ENCODE results near the gene NOD2. TPM values are rescaled to one million over a fixed set of nuclear protein-coding genes. Genes with fewer than 3 reads are reported as not detected.

NOD2 gene
- total RNA-seq, 1 experiment from 2014 or later, result not detected

- Histone ChIP-seq H3K9ac (ENCODE audit: low read length) (peak overlapping the region; percentile 55), H2AFZ (ENCODE audit: low read length) (0 out of 2 replicates have a peak overlapping the region, but pooled peaks have one; percentile 48), H3K4me3 (ENCODE audit: low read length) (peak overlapping the region; percentile 59; the same call in 1 of the 2 replicates), H3K9me3 (ENCODE audit: low read length) (no peaks in the 10 kb centered on the region), H3K27me3 (ENCODE audit: low read length) (no peaks in the 10 kb centered on the region), H3K9me2 (replicated peaks; ENCODE audit: insufficient read depth, low read length) (no peaks in the 10 kb centered on the region), H3K4me2 (ENCODE audit: low read depth, low read length, poor library complexity, severe bottlenecking) (peak overlapping the region; percentile 66), H4K20me1 (ENCODE audit: insufficient read depth, low read depth, low read length) (no peaks in the 10 kb centered on the region), H3K27ac (ENCODE audit: low read length) (no peak overlapping the region), H3K36me3 (ENCODE audit: insufficient read depth, low read length) (no peaks in the 10 kb centered on the region), H3K79me2 (ENCODE audit: low read length) (no peaks in the 10 kb centered on the region), H3K4me1 (ENCODE audit: low read length) (peaks cover 3% of the 10 kb centered on the region; the same call in 1 of the 2 replicates)
- DNase-seq, result no peak
Observed at GRCh38 chr16:50697881-50698767, 4.7 kb downstream of the NOD2 start.

DNA sequence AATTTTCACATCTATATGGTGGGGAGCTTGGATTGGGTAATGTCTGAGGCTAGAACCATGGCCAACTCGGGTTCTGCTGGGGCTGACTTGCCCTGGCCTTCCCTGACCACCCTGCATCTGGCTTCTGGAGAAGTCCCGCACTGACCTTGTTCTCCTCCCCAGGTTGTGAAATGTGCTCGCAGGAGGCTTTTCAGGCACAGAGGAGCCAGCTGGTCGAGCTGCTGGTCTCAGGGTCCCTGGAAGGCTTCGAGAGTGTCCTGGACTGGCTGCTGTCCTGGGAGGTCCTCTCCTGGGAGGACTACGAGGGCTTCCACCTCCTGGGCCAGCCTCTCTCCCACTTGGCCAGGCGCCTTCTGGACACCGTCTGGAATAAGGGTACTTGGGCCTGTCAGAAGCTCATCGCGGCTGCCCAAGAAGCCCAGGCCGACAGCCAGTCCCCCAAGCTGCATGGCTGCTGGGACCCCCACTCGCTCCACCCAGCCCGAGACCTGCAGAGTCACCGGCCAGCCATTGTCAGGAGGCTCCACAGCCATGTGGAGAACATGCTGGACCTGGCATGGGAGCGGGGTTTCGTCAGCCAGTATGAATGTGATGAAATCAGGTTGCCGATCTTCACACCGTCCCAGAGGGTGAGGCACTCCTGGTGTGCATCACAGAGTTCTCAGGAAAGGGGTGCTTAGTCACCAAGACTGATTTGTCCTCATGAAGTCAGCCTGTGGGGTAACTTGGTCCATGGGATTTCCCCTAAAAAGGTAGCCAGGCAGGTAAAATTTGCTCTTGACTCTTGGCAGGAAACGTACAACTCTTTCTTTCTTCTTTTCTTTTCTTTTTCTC is 6.1 kb downstream of the NOD2 start:
- Histone ChIP-seq H3K27me3 (ENCODE audit: low read length) (no peaks in the 10 kb centered on the region), H3K9me2 (replicated peaks; ENCODE audit: insufficient read depth, low read length) (no peaks in the 10 kb centered on the region), H3K36me3 (ENCODE audit: insufficient read depth, low read length) (no peaks in the 10 kb centered on the region), H4K20me1 (ENCODE audit: insufficient read depth, low read depth, low read length) (no peaks in the 10 kb centered on the region), H3K9ac (ENCODE audit: low read length) (no peak overlapping the region), H2AFZ (ENCODE audit: low read length) (no peak overlapping the region), H3K79me2 (ENCODE audit: low read length) (no peaks in the 10 kb centered on the region), H3K9me3 (ENCODE audit: low read length) (peaks cover 7% of the 10 kb centered on the region), H3K27ac (ENCODE audit: low read length) (no peak overlapping the region), H3K4me2 (ENCODE audit: low read depth, low read length, poor library complexity, severe bottlenecking) (no peak overlapping the region), H3K4me3 (ENCODE audit: low read length) (no peak overlapping the region), H3K4me1 (ENCODE audit: low read length) (peaks cover 3% of the 10 kb centered on the region; the same call in 1 of the 2 replicates)
- DNase-seq, result no peak

GRCh38 chr16:50702725-50703124 is 9.3 kb downstream of the NOD2 start:
- no peaks in the 10 kb centered on the region for H3K27me3 ChIP-seq (ENCODE audit: low read length)
- peaks cover 3% of the 10 kb centered on the region; the same call in 1 of the 2 replicates for H3K4me1 ChIP-seq (ENCODE audit: low read length)
- DNase-seq, result no peak
- no peaks in the 10 kb centered on the region for H3K36me3 ChIP-seq (ENCODE audit: insufficient read depth, low read length)
- no peak overlapping the region for H3K4me3 ChIP-seq (ENCODE audit: low read length)
- no peaks in the 10 kb centered on the region for H3K79me2 ChIP-seq (ENCODE audit: low read length)
- H4K20me1 ChIP-seq (ENCODE audit: insufficient read depth, low read depth, low read length), result no peaks in the 10 kb centered on the region
- H2AFZ ChIP-seq (ENCODE audit: low read length), result no peak overlapping the region
- no peaks in the 10 kb centered on the region for H3K9me2 ChIP-seq (replicated peaks; ENCODE audit: insufficient read depth, low read length)
- H3K4me2 ChIP-seq (ENCODE audit: low read depth, low read length, poor library complexity, severe bottlenecking), result no peak overlapping the region
- H3K9ac ChIP-seq (ENCODE audit: low read length), result no peak overlapping the region
- H3K9me3 ChIP-seq (ENCODE audit: low read length), result peaks cover 7% of the 10 kb centered on the region
- no peak overlapping the region for H3K27ac ChIP-seq (ENCODE audit: low read length)

- no peaks in the 10 kb centered on the region for H3K36me3 ChIP-seq (ENCODE audit: insufficient read depth, low read length)
- H3K4me3 ChIP-seq (ENCODE audit: low read length), result no peak overlapping the region
- H3K27ac ChIP-seq (ENCODE audit: low read length), result no peak overlapping the region
- H3K4me2 ChIP-seq (ENCODE audit: low read depth, low read length, poor library complexity, severe bottlenecking), result no peak overlapping the region
- H2AFZ ChIP-seq (ENCODE audit: low read length), result no peak overlapping the region
- H3K9me2 ChIP-seq (replicated peaks; ENCODE audit: insufficient read depth, low read length), result no peaks in the 10 kb centered on the region
- H3K4me1 ChIP-seq (ENCODE audit: low read length), result peaks cover 3% of the 10 kb centered on the region
- no peak overlapping the region for H3K9ac ChIP-seq (ENCODE audit: low read length)
- H3K9me3 ChIP-seq (ENCODE audit: low read length), result peaks cover 7% of the 10 kb centered on the region
- H3K27me3 ChIP-seq (ENCODE audit: low read length), result no peaks in the 10 kb centered on the region
- no peaks in the 10 kb centered on the region for H3K79me2 ChIP-seq (ENCODE audit: low read length)
- H4K20me1 ChIP-seq (ENCODE audit: insufficient read depth, low read depth, low read length), result no peaks in the 10 kb centered on the region
- no peak for DNase-seq
Observed at GRCh38 chr16:50704245-50704644, 10.8 kb downstream of the NOD2 start.

DNA sequence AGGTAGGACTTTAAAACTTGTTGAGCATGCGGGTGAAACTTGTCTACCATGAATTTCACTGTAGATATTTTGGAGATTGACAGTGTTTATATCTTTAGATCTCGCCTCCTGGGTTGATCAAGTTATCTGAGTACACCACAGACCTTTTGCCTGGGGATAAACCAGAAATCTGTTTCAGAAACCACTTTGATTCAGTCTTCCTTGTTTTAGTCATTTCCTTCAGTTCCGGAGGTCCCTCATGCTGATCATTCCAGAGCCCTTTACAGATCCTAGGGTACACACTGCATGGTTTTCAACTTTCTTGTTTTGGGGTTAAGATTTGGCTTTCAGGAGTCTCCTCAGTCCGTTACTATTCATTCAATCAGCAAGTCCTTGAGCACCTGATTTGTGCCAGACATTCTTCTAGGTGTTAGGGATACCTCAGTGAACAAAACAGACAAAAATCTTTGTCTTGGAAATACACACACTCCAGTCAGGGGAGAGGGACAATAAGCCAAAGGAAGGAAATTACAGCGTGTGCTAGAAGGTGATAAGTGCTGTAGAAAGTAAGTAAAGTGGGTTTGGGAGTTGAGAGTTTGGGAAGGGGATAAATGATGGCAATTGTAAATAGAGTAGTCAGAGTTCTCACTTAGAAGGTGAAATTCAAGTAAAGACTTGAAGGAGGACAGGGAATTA is 12.2 kb downstream of the NOD2 start:
- Histone ChIP-seq H3K9me3 (ENCODE audit: low read length) (peaks cover 7% of the 10 kb centered on the region), H3K9ac (ENCODE audit: low read length) (no peak overlapping the region), H3K36me3 (ENCODE audit: insufficient read depth, low read length) (no peaks in the 10 kb centered on the region), H4K20me1 (ENCODE audit: insufficient read depth, low read depth, low read length) (no peaks in the 10 kb centered on the region), H3K4me2 (ENCODE audit: low read depth, low read length, poor library complexity, severe bottlenecking) (no peak overlapping the region), H3K27ac (ENCODE audit: low read length) (no peak overlapping the region), H3K79me2 (ENCODE audit: low read length) (no peaks in the 10 kb centered on the region), H3K4me1 (ENCODE audit: low read length) (peaks cover 7% of the 10 kb centered on the region), H3K27me3 (ENCODE audit: low read length) (no peaks in the 10 kb centered on the region), H3K4me3 (ENCODE audit: low read length) (no peak overlapping the region), H3K9me2 (replicated peaks; ENCODE audit: insufficient read depth, low read length) (no peaks in the 10 kb centered on the region), H2AFZ (ENCODE audit: low read length) (no peak overlapping the region)
- no peak for DNase-seq

DNA sequence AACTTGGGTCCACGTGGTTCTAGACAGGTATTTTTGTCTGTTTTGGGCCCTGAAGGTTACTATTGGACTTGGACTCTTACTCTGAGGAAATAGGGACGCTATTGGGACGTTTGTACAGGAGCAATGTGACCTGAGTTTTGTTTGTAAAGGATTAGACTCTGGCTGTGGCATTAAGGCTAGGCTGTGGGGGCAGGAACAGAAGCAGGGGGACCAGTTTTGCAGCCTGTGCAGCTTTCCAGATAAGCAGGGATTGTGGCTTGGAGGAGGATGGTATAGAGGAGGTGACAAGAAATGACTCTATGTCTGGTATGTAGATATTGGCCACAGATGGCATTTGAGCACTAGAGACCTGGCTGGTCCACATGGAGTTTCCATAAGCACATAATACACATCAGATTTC is 12.8 kb downstream of the NOD2 start:
- H3K36me3 ChIP-seq (ENCODE audit: insufficient read depth, low read length), result no peaks in the 10 kb centered on the region
- no peaks in the 10 kb centered on the region for H3K79me2 ChIP-seq (ENCODE audit: low read length)
- H2AFZ ChIP-seq (ENCODE audit: low read length), result no peak overlapping the region
- no peak overlapping the region for H3K9ac ChIP-seq (ENCODE audit: low read length)
- no peak overlapping the region for H3K4me2 ChIP-seq (ENCODE audit: low read depth, low read length, poor library complexity, severe bottlenecking)
- no peak for DNase-seq
- H3K27ac ChIP-seq (ENCODE audit: low read length), result no peak overlapping the region
- no peaks in the 10 kb centered on the region for H3K27me3 ChIP-seq (ENCODE audit: low read length)
- H4K20me1 ChIP-seq (ENCODE audit: insufficient read depth, low read depth, low read length), result no peaks in the 10 kb centered on the region
- H3K4me3 ChIP-seq (ENCODE audit: low read length), result no peak overlapping the region
- no peaks in the 10 kb centered on the region for H3K9me2 ChIP-seq (replicated peaks; ENCODE audit: insufficient read depth, low read length)
- H3K4me1 ChIP-seq (ENCODE audit: low read length), result peaks cover 7% of the 10 kb centered on the region
- peaks cover 7% of the 10 kb centered on the region for H3K9me3 ChIP-seq (ENCODE audit: low read length)

- Histone ChIP-seq H3K9me3 (ENCODE audit: low read length) (peaks cover 7% of the 10 kb centered on the region), H3K27me3 (ENCODE audit: low read length) (no peaks in the 10 kb centered on the region), H4K20me1 (ENCODE audit: insufficient read depth, low read depth, low read length) (no peaks in the 10 kb centered on the region), H3K36me3 (ENCODE audit: insufficient read depth, low read length) (no peaks in the 10 kb centered on the region), H3K9me2 (replicated peaks; ENCODE audit: insufficient read depth, low read length) (no peaks in the 10 kb centered on the region), H3K27ac (ENCODE audit: low read length) (no peak overlapping the region), H3K4me2 (ENCODE audit: low read depth, low read length, poor library complexity, severe bottlenecking) (no peak overlapping the region), H3K4me3 (ENCODE audit: low read length) (no peak overlapping the region), H3K9ac (ENCODE audit: low read length) (no peak overlapping the region), H2AFZ (ENCODE audit: low read length) (no peak overlapping the region), H3K79me2 (ENCODE audit: low read length) (no peaks in the 10 kb centered on the region), H3K4me1 (ENCODE audit: low read length) (peaks cover 7% of the 10 kb centered on the region)
- no peak for DNase-seq
Observed at GRCh38 chr16:50708373-50709060, 15.1 kb downstream of the NOD2 start.
